GM12878 (cell line): Measurements from ENCODE around the gene POLDIP3. TPM values are rescaled to one million over a fixed set of nuclear protein-coding genes. Genes with fewer than 3 reads are reported as not detected.

ENCODE experiments used
- BRCA1 ChIP-seq: IDR thresholded peaks from 2 replicates; pipeline ENCODE4 v1.6.1; 2011; ENCODE audit warnings: low read depth, low read length, improper control_type of control experiment
- CBX3 ChIP-seq: fragments of 200-600 bp; sonication (generic); IDR thresholded peaks from 2 replicates; pipeline ENCODE4 v1.6.1; 2016; ENCODE audit warnings: low read depth, borderline replicate concordance
- DPF2 ChIP-seq: fragments of 450-650 bp; IDR thresholded peaks from 2 replicates; pipeline ENCODE4 v1.6.1; 2017; ENCODE audit warnings: mild to moderate bottlenecking
- EP300 ChIP-seq, 2 experiments: fragments of 150-350 bp in 1 of 2; IDR thresholded peaks; 2 replicates each; pipeline ENCODE4 v1.6.1; 2011 to 2012; ENCODE audit warnings: low read depth in 2 of 2, low read length in 2 of 2, borderline replicate concordance in 1 of 2, improper control_type of control experiment in 1 of 2, inconsistent platforms in 1 of 2; ENCODE audit not compliant: control insufficient read depth in 1 of 2
- ESRRA ChIP-seq: IDR thresholded peaks from 2 replicates; pipeline ENCODE4 v1.6.1; 2012; ENCODE audit warnings: mild to moderate bottlenecking, low read length, improper control_type of control experiment
- EZH2 ChIP-seq: IDR thresholded peaks from 2 replicates; pipeline ENCODE4 v1.6.1; 2012; ENCODE audit warnings: low read depth, mild to moderate bottlenecking, control low read depth, inconsistent platforms, low read length, borderline replicate concordance; ENCODE audit not compliant: control insufficient read depth
- GABPA ChIP-seq: IDR thresholded peaks from 2 replicates; pipeline ENCODE4 v1.6.1; 2014; ENCODE audit warnings: antibody characterized with exemption, low read depth, mild to moderate bottlenecking, inconsistent platforms
- GATAD2B ChIP-seq: fragments of 450-650 bp; conservative IDR thresholded peaks from 2 replicates; pipeline ENCODE4 v1.6.1; 2017; ENCODE audit warnings: low read depth, mild to moderate bottlenecking, moderate library complexity
- NR2C1 ChIP-seq: fragments of 450-650 bp; IDR thresholded peaks from 2 replicates; pipeline ENCODE4 v1.6.1; 2017; ENCODE audit warnings: antibody characterized with exemption, mild to moderate bottlenecking, moderate library complexity
- NR2C2 ChIP-seq: IDR thresholded peaks from 2 replicates; pipeline ENCODE4 v1.6.1; 2011; ENCODE audit warnings: borderline replicate concordance, low read depth; ENCODE audit not compliant: control insufficient read depth, insufficient read length
- NR2F1 ChIP-seq: fragments of 450-650 bp; conservative IDR thresholded peaks from 2 replicates; pipeline ENCODE4 v1.6.1; 2017; ENCODE audit warnings: mild to moderate bottlenecking
- PML ChIP-seq: IDR thresholded peaks from 2 replicates; pipeline ENCODE4 v1.6.1; 2012; ENCODE audit warnings: low read length, inconsistent platforms
- POLR2A ChIP-seq: IDR thresholded peaks from 2 replicates; pipeline ENCODE4 v1.6.1; 2011; ENCODE audit warnings: low read depth, mild to moderate bottlenecking, low read length
- POLR2AphosphoS2 ChIP-seq: IDR thresholded peaks from 2 replicates; pipeline ENCODE4 v1.6.1; 2011; ENCODE audit warnings: low read depth, mild to moderate bottlenecking, low read length, improper control_type of control experiment, moderate library complexity
- RBBP5 ChIP-seq: fragments of 200-600 bp; sonication (generic); conservative IDR thresholded peaks from 2 replicates; pipeline ENCODE4 v1.6.1; 2016
- SMC3 ChIP-seq: IDR thresholded peaks from 2 replicates; pipeline ENCODE4 v1.6.1; 2011; ENCODE audit warnings: low read length, improper control_type of control experiment, borderline replicate concordance
- TARDBP ChIP-seq: IDR thresholded peaks from 2 replicates; pipeline ENCODE4 v1.6.1; 2016; ENCODE audit warnings: borderline replicate concordance
- TBL1XR1 ChIP-seq: IDR thresholded peaks from 2 replicates; pipeline ENCODE4 v1.6.1; 2012; ENCODE audit warnings: low read depth, low read length, improper control_type of control experiment
- TCF3 ChIP-seq: IDR thresholded peaks from 2 replicates; pipeline ENCODE4 v1.6.1; 2012; ENCODE audit warnings: low read depth, mild to moderate bottlenecking, low read length, borderline replicate concordance; ENCODE audit not compliant: insufficient read depth
- ZNF217 ChIP-seq: fragments of 450-650 bp; IDR thresholded peaks from 2 replicates; pipeline ENCODE4 v1.6.1; 2017; ENCODE audit warnings: antibody characterized with exemption, mild to moderate bottlenecking
- polyA plus RNA-seq, 11 experiments: library from polyadenylated mRNA; depleted of rRNA in 4 of 11; unstranded in 6 of 11; stranded (reverse) in 5 of 11; fragments of >200 nt; fragmentation: Nextera tagmentation in 4 of 11; fragmentation: Illumina TruSeq in 1 of 11; extraction: Ambion mirVana in 4 of 11; extraction: Trizol in 1 of 11; gene quantifications; 1 replicate in 1 of 11; 2 replicates in 10 of 11; pipeline versions ENCODE4 v1.2.1 to v1.2.3, GENCODE V29; 2011 to 2016; ENCODE audit warnings: inconsistent platforms in 2 of 11, missing spikeins in 2 of 11, low read depth in 1 of 11
- total RNA-seq, 4 experiments: library from RNA; depleted of rRNA in 3 of 4; stranded (reverse); fragments of >200 nt in 3 of 4; fragmentation: Illumina TruSeq in 1 of 4; extraction: Trizol in 1 of 4; gene quantifications; 2 replicates each; pipeline versions ENCODE4 v1.2.1 to v1.2.3, GENCODE V29; 2013 to 2021
- TF ChIP-seq, protein P1 (sequence below): IDR thresholded peaks from 2 replicates; pipeline ENCODE4 v1.6.1; 2012; ENCODE audit warnings: low read depth, low read length, improper control_type of control experiment
- TF ChIP-seq, protein P2 (sequence below): fragments of 450-650 bp; IDR thresholded peaks from 2 replicates; pipeline ENCODE4 v1.6.1; 2017; ENCODE audit warnings: borderline replicate concordance
- TF ChIP-seq, protein P3 (sequence below): fragments of 450-650 bp; IDR thresholded peaks from 2 replicates; pipeline ENCODE4 v1.6.1; 2016; ENCODE audit warnings: mild to moderate bottlenecking
- TF ChIP-seq, protein P4 (sequence below): fragments of 450-650 bp; IDR thresholded peaks from 2 replicates; pipeline ENCODE4 v1.6.1; 2014; ENCODE audit warnings: mild to moderate bottlenecking
- TF ChIP-seq, protein P5 (sequence below): IDR thresholded peaks from 2 replicates; pipeline ENCODE4 v1.6.1; 2012; ENCODE audit warnings: low read depth, low read length, improper control_type of control experiment

The POLDIP3 gene
- total and polyA plus RNA-seq, 10 of the 15 experiments (the other 5 are each of a cell fraction or from before 2014, with no cell fraction given): 14.8 to 60.2 (median 49.5) TPM

DNA sequence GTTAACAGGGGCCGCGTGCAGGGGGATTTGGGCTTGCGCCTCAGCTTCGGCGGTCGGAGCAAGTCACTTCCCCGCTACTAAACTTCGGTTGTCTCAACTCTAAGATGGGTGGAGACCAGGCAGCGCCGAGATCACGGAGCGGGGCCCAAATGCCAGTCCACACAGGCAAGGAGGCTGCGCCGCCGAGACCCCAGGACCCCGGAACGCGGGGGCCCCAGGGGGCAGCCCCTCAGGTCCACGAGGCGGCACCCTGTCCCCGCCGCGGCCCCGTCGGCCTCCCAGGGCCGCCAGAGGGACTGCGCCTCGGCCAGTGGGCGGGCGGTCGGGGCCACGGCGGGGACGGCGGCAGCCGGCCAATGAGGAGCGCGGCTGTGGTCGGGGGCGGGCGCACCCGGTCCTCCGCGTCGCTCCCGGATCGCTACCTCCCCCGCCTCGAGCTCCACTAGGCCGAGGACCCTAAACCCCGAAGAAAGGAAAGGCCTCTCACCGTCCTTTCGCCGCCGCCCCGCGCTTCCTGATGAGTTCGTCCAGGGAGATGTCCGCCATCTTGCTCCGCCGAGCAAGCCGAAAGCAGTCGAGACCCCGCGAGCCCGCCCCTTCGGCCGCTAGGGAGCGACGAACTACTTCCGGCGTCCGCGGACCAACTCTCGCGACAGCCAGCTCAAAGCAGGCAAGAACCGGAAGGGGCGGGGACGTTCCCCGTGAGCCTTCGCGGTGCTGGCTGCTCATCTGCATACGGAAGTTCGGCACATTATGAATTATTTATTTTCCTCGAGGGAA lies at the start of gene POLDIP3 (continued):
- TF ChIP-seq, protein P1, sequence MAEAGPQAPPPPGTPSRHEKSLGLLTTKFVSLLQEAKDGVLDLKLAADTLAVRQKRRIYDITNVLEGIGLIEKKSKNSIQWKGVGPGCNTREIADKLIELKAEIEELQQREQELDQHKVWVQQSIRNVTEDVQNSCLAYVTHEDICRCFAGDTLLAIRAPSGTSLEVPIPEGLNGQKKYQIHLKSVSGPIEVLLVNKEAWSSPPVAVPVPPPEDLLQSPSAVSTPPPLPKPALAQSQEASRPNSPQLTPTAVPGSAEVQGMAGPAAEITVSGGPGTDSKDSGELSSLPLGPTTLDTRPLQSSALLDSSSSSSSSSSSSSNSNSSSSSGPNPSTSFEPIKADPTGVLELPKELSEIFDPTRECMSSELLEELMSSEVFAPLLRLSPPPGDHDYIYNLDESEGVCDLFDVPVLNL: no peak
- 0 out of 4 replicates have a peak, but pooled peaks of 1 of the 2 experiments have one; percentile 13 for TF ChIP-seq EP300 (IDR thresholded peaks at IDR 0.05; ENCODE audit: borderline replicate concordance in 1 of 2, control insufficient read depth in 1 of 2, low read depth in 2 of 2, low read length in 2 of 2)
- no peak for TF ChIP-seq POLR2AphosphoS2
- TF ChIP-seq TARDBP: no peak
- TF ChIP-seq, protein P2, sequence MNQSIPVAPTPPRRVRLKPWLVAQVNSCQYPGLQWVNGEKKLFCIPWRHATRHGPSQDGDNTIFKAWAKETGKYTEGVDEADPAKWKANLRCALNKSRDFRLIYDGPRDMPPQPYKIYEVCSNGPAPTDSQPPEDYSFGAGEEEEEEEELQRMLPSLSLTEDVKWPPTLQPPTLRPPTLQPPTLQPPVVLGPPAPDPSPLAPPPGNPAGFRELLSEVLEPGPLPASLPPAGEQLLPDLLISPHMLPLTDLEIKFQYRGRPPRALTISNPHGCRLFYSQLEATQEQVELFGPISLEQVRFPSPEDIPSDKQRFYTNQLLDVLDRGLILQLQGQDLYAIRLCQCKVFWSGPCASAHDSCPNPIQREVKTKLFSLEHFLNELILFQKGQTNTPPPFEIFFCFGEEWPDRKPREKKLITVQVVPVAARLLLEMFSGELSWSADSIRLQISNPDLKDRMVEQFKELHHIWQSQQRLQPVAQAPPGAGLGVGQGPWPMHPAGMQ: peak; percentile 86
- TF ChIP-seq GATAD2B: peak; percentile 95
- peak; percentile 92 for TF ChIP-seq GABPA
- TF ChIP-seq EZH2: no peak
- TF ChIP-seq PML: no peak
- 0 out of 2 replicates have a peak, but pooled peaks have one; percentile 13 for TF ChIP-seq TCF3
- TF ChIP-seq NR2F1: peak; percentile 71
- TF ChIP-seq SMC3: no peak
- 0 out of 2 replicates have a peak, but pooled peaks have one; percentile 67 for TF ChIP-seq RBBP5
- TF ChIP-seq ESRRA: no peak
- TF ChIP-seq CBX3: no peak
- TF ChIP-seq, protein P3, sequence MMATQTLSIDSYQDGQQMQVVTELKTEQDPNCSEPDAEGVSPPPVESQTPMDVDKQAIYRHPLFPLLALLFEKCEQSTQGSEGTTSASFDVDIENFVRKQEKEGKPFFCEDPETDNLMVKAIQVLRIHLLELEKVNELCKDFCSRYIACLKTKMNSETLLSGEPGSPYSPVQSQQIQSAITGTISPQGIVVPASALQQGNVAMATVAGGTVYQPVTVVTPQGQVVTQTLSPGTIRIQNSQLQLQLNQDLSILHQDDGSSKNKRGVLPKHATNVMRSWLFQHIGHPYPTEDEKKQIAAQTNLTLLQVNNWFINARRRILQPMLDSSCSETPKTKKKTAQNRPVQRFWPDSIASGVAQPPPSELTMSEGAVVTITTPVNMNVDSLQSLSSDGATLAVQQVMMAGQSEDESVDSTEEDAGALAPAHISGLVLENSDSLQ: no peak
- no peak for TF ChIP-seq NR2C2
- TF ChIP-seq, protein P4, sequence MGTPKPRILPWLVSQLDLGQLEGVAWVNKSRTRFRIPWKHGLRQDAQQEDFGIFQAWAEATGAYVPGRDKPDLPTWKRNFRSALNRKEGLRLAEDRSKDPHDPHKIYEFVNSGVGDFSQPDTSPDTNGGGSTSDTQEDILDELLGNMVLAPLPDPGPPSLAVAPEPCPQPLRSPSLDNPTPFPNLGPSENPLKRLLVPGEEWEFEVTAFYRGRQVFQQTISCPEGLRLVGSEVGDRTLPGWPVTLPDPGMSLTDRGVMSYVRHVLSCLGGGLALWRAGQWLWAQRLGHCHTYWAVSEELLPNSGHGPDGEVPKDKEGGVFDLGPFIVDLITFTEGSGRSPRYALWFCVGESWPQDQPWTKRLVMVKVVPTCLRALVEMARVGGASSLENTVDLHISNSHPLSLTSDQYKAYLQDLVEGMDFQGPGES: no peak
- peak; percentile 78 for TF ChIP-seq POLR2A
- no peak for TF ChIP-seq ZNF217
- TF ChIP-seq TBL1XR1: peak; percentile 38; the same call in 1 of the 2 replicates
- TF ChIP-seq, protein P5, sequence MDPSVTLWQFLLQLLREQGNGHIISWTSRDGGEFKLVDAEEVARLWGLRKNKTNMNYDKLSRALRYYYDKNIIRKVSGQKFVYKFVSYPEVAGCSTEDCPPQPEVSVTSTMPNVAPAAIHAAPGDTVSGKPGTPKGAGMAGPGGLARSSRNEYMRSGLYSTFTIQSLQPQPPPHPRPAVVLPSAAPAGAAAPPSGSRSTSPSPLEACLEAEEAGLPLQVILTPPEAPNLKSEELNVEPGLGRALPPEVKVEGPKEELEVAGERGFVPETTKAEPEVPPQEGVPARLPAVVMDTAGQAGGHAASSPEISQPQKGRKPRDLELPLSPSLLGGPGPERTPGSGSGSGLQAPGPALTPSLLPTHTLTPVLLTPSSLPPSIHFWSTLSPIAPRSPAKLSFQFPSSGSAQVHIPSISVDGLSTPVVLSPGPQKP: peak; percentile 88; the same call in 1 of the 2 replicates
- TF ChIP-seq NR2C1: peak; percentile 92
- TF ChIP-seq BRCA1: peak; percentile 94
- peak; percentile 72 for TF ChIP-seq DPF2
